T47D (cell line): ENCODE results near the gene ELOVL5.
"Not testable (repeated sequence)": the region's sequence is repeated elsewhere in the genome, so short reads cannot be mapped to it uniquely, and the experiment has no call there.

Experiments used
- DNase-seq, 2 experiments: peaks; one replicate each; pipeline versions ENCODE4 v3.0.0 to v3.0.0-alpha.2; 2011 to 2012; ENCODE audit warnings: low read depth in 1 of 2, low spot score in 1 of 2
- JUND ChIP-seq: IDR thresholded peaks from 2 replicates; pipeline ENCODE4 v1.6.1; 2012; ENCODE audit warnings: low read depth
- in situ Hi-C: cut with HindIII; loops from 2 replicates; pipeline ENCODE4 v1.10.0; 2016; ENCODE audit warnings: low sequenced_read_pairs, low pct_unique_long_range_greater_than_20kb

The ELOVL5 gene

GRCh38 chr6:53348371-53349208, at the start of gene ELOVL5:
Gene ELOVL5, minus strand, starts transcription at chr6:53348950. Its CDS starts 53,251 bp downstream, at chr6:53295699.
- peak; percentile 78 to 97 for DNase-seq
- no peak for TF ChIP-seq JUND
- in situ Hi-C loops, result no loop called here

GRCh38 chr6:53397283-53397682, 48.5 kb upstream of the ELOVL5 start:
- TF ChIP-seq JUND, result no peak
- no peak for DNase-seq
- in situ Hi-C loops, result no loop called here

- DNase-seq, result no peak
- TF ChIP-seq JUND, result no peak
- in situ Hi-C loops, result no loop called here
Measured at GRCh38 chr6:53395986-53396385, 47.2 kb upstream of the ELOVL5 start.

- TF ChIP-seq JUND, result no peak
- in situ Hi-C loops, result no loop called here
- no peak for DNase-seq
Measured at GRCh38 chr6:53394704-53395103, 46.0 kb upstream of the ELOVL5 start.

- DNase-seq, result no peak
- in situ Hi-C loops, result no loop called here
- no peak for TF ChIP-seq JUND
Measured at GRCh38 chr6:53391170-53391569, 42.4 kb upstream of the ELOVL5 start.

GRCh38 chr6:53390010-53390409, 41.3 kb upstream of the ELOVL5 start:
- no peak for DNase-seq
- in situ Hi-C loops, result no loop called here
- no peak for TF ChIP-seq JUND

GRCh38 chr6:53388615-53389014, 39.9 kb upstream of the ELOVL5 start:
- in situ Hi-C loops, DNase-seq: not testable (repeated sequence)

GRCh38 chr6:53382421-53382820, 33.7 kb upstream of the ELOVL5 start:
- no peak for TF ChIP-seq JUND
- DNase-seq, result no peak
- in situ Hi-C loops, result no loop called here

- no peak for DNase-seq
- in situ Hi-C loops, result no loop called here
- no peak for TF ChIP-seq JUND
Measured at GRCh38 chr6:53378208-53378607, 29.5 kb upstream of the ELOVL5 start.

GRCh38 chr6:53377793-53378192, 29.0 kb upstream of the ELOVL5 start:
- no peak for TF ChIP-seq JUND
- no peak for DNase-seq
- in situ Hi-C loops, result no loop called here

- no peak for TF ChIP-seq JUND
- DNase-seq, result no peak
- in situ Hi-C loops, result no loop called here
Measured at GRCh38 chr6:53377289-53377688, 28.5 kb upstream of the ELOVL5 start.

- TF ChIP-seq JUND, result no peak
- in situ Hi-C loops, result no loop called here
- DNase-seq, result no peak
Measured at GRCh38 chr6:53376661-53377226, 28.0 kb upstream of the ELOVL5 start.

- in situ Hi-C loops, result no loop called here
- no peak for DNase-seq
- no peak for TF ChIP-seq JUND
Measured at GRCh38 chr6:53375847-53376246, 27.1 kb upstream of the ELOVL5 start.

- no peak for TF ChIP-seq JUND
- DNase-seq, result no peak
- in situ Hi-C loops, result no loop called here
Measured at GRCh38 chr6:53373638-53374037, 24.9 kb upstream of the ELOVL5 start.
